Measurements from ENCODE around the gene CKAP2L. TPM values are rescaled to one million over a fixed set of nuclear protein-coding genes. Genes with fewer than 3 reads are reported as not detected.

Gene CKAP2L
- total RNA-seq, 1 experiment from 2014 or later, result 23.3 TPM

DNA sequence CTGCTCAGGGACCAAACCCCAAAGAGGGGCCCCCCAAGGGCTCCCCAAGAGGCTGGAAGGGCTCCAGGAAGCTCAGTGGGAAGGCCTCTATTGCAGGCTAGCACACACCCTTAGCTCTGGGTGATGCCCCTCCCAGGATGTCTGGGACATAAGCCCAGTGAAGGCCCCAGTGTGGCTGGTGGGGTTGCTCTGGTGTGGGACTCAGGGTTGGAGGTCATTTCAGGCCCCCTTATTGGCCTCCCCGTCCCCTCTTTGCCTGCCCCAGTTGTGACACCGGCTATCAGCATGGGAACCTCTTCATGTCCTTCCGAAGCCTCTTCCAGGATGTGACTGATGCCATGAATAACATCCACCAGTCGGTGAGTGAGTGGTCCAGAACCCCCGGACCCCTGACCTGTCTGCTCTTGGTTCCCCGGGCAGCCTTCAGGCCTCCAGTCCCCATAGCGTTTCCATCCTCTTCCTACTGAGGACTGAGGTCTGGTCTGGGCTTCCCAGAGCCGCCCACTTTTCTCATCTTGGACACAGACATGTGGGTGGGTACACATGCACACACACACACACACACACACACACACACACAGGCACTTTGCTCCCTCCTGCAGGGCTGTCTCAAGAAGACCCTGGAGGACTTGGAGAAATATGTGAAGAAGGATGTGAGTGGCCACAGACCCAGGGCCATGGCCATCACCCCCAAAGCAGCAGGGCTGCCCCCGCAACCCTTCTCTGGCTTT, 41.4 kb downstream of the CKAP2L start:
- no CpG with 5 or more reads among the region's 9 CpGs for WGBS (ENCODE audit: extremely low coverage, insufficient read length, low lambda C conversion rate)

More for the DNA sequence above, 41.4 kb downstream of the CKAP2L start:
- no peak overlapping the region for H3K4me2 ChIP-seq (ENCODE audit: insufficient read depth, insufficient read length, low read length)
- Mint-ChIP-seq H3K4me3 (no peak overlapping the region), H3K27me3 (ENCODE audit: low read depth) (no peaks in the 10 kb centered on the region; the same call in 1 of the 2 replicates), H3K27ac (peak overlapping the region in 1 of 3 experiments; percentile 55; a peak in 1 of 7 replicates), H3K9me3 (no peaks in the 10 kb centered on the region), H3K4me1 (peaks cover 6 to 10% of the 10 kb centered on the region in 2 experiments; a peak in 2 of 4 replicates), H3K36me3 (ENCODE audit: insufficient read depth in 1 of 3, low read depth in 3 of 3) (no peaks in the 10 kb centered on the region; a peak in 1 of 7 replicates)
- H3K79me2 ChIP-seq (ENCODE audit: insufficient read depth, low read length), result no peaks in the 10 kb centered on the region
- H3K79me1 ChIP-seq (ENCODE audit: insufficient read depth, low read depth, low read length, poor library complexity, severe bottlenecking), result no peaks in the 10 kb centered on the region
- H2BK20ac ChIP-seq (ENCODE audit: low read depth, low read length, poor library complexity, severe bottlenecking), result no peak overlapping the region
- no peak overlapping the region for H4K5ac ChIP-seq (ENCODE audit: insufficient read length, low read depth, low read length)
- DNase-seq, result no peak
- H4K20me1 ChIP-seq (ENCODE audit: control insufficient read depth, insufficient read depth, insufficient read length), result no peaks in the 10 kb centered on the region
- no peak overlapping the region for H4K91ac ChIP-seq (ENCODE audit: insufficient read length, low read depth, low read length)
- H3K27ac ChIP-seq (ENCODE audit: insufficient read length, low read depth, low read length), result no peak overlapping the region
- no peak overlapping the region for H3T11ph ChIP-seq (ENCODE audit: low read length)
- H3K23ac ChIP-seq (ENCODE audit: insufficient read length, low read depth, low read length), result no peak overlapping the region
- H2BK15ac ChIP-seq (ENCODE audit: low read depth, low read length), result no peak overlapping the region
- H3K18ac ChIP-seq (ENCODE audit: insufficient read length, low read depth, low read length), result no peak overlapping the region
- no peaks in the 10 kb centered on the region for H3K27me3 ChIP-seq (ENCODE audit: insufficient read depth, low read length)
- H2AK5ac ChIP-seq (ENCODE audit: insufficient read length, low read length), result no peak overlapping the region
- no peak overlapping the region for H2BK120ac ChIP-seq (ENCODE audit: low read depth, low read length, poor library complexity, severe bottlenecking)
- no peak overlapping the region for H3K9ac ChIP-seq (ENCODE audit: extremely low read depth, insufficient read length, low read length)
- no peak overlapping the region for H3K56ac ChIP-seq (ENCODE audit: insufficient read length, low read depth, low read length)
- H2AFZ ChIP-seq (ENCODE audit: low read length), result no peak overlapping the region
- no peak overlapping the region for H2BK5ac ChIP-seq (ENCODE audit: insufficient read length, low read length)
- no peak overlapping the region for H3K14ac ChIP-seq (ENCODE audit: insufficient read depth, low read length)
- H4K8ac ChIP-seq (replicated peaks; ENCODE audit: insufficient read length, low read depth, low read length), result no peak overlapping the region
- no peaks in the 10 kb centered on the region for H3K4me1 ChIP-seq (ENCODE audit: insufficient read depth, low read length)
- TF ChIP-seq, protein P1, sequence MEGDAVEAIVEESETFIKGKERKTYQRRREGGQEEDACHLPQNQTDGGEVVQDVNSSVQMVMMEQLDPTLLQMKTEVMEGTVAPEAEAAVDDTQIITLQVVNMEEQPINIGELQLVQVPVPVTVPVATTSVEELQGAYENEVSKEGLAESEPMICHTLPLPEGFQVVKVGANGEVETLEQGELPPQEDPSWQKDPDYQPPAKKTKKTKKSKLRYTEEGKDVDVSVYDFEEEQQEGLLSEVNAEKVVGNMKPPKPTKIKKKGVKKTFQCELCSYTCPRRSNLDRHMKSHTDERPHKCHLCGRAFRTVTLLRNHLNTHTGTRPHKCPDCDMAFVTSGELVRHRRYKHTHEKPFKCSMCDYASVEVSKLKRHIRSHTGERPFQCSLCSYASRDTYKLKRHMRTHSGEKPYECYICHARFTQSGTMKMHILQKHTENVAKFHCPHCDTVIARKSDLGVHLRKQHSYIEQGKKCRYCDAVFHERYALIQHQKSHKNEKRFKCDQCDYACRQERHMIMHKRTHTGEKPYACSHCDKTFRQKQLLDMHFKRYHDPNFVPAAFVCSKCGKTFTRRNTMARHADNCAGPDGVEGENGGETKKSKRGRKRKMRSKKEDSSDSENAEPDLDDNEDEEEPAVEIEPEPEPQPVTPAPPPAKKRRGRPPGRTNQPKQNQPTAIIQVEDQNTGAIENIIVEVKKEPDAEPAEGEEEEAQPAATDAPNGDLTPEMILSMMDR (conservative IDR thresholded peaks at IDR 0.05), result no peak
- no peaks in the 10 kb centered on the region for H3K23me2 ChIP-seq (ENCODE audit: insufficient read length, low read depth, low read length, poor library complexity, severe bottlenecking)
- H3K4ac ChIP-seq (ENCODE audit: low read depth, low read length), result no peak overlapping the region
- no peaks in the 10 kb centered on the region for H3K9me3 ChIP-seq (ENCODE audit: control insufficient read depth, low read depth, low read length)
- H2BK12ac ChIP-seq (ENCODE audit: insufficient read length, low read depth, low read length), result no peak overlapping the region
